Fibroblast of skin of right quadriceps (primary cell): Measurements from ENCODE around the gene SCN1B.
"Not testable (repeated sequence)": the region's sequence is repeated elsewhere in the genome, so short reads cannot be mapped to it uniquely, and the experiment has no call there.

Experiments used
- DNase-seq: peaks from one replicate; pipeline ENCODE4 v3.0.0-alpha.2; 2013

Gene SCN1B

DNA sequence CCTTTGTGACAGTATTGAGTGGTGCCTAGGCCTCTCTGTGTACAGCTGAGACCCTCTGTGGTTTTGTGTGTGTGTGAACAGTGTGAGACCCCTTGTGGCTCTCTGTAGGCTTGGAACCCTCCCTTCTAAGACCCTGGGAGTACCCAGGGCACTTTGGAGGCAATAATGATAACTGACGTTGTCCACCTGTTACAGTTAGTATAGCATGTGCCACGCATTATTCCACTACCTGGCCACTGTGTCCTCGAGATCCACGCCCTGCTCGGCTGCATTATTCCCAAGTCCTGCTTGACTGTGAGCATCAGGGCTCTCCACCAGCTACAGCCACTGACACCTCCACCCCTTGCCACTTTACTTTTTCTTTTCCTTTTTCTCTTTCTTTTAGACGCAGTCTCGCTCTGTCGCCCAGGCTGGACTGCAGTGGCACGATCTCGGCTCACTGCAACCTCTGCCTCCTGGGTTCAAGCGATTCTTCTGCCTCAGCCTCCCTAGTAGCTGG lies 28.2 kb upstream of the SCN1B start:
- no peak for DNase-seq

DNA sequence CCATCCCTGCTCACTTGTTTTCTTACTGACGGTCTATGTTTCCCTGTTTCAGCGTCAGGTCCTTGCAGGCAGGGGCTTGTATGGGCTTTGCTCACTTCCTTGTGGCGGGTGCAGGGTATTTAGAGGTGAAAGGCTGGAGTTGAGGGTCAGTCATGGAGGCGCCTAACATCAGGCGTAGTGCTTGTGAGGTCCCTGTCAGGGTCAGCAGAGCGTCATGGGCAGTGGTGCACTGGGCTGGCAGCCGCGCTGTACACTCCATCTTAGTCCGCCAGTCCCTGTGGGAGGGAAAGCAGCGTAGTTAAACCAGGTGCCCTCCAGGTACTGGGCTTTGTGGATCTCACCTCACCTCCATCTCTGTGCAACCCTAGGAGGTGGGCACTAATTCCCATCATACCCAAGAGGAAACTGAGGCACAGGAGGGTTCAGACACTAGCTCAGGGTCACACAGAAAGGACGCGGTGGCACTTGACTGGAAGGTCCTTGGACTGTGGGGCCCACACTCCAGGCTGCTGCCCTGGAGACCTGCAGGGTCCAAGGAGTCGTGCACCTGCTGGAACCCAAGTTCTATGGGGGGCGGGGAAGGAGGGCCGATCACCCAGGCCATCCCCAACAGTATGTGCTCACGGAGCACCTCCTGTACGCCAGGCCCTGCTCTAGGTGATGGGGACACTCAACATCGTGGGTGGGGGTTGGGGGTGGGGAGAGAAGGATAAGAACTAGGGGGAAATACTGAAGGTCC lies 25.6 kb upstream of the SCN1B start:
- DNase-seq = no peak

DNA sequence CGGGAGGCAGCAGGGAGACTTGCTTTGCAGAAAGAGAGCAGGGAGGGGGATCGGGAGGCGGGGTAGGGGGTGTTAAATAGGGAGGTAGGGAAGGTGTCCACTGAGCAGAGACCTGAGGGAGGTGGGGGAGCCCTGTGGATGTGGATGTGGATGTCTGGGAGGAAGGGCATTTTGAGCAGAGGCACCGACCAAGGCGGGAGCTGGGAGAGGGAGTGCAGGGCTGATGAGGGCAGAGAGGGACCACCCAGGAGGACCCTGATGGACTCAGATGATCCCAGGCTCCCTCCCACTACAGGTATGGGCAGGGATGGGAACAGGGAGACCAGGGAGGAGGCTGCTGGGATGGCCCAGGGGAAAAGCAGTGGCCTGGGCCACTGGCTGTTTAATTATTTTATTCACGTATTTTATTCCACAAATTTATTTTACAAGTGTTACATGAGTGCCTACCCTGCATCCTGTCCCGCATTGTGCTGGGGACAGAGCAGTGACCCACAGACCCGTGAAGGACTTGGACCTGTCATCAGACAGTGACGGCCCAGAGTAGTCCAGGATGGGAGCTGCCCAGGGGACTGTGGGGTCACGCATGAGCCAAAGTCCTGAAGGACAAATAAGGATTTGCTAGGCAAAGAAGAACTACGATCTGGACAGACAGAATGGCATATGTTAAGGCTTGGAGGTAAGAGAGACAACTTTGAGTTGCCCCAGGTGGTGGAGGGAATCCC lies 24.9 kb upstream of the SCN1B start:
- DNase-seq = no peak

DNA sequence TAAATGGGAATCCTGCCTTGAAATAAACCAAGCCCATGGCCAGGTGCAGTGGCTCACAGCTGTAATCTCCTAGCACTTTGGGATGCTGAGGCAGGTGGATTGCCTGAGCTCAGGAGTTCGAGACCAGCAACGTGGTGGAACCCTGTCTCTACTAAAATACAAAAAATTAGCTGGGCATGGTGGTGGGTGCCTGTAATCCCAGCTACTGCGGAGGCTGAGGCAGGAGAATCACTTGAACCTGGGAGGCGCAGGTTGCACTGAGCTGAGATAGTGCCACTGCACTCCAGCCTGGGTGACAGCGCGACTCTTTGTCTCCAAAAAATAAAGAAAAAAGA lies 24.3 kb upstream of the SCN1B start:
- DNase-seq = not testable (repeated sequence)

DNA sequence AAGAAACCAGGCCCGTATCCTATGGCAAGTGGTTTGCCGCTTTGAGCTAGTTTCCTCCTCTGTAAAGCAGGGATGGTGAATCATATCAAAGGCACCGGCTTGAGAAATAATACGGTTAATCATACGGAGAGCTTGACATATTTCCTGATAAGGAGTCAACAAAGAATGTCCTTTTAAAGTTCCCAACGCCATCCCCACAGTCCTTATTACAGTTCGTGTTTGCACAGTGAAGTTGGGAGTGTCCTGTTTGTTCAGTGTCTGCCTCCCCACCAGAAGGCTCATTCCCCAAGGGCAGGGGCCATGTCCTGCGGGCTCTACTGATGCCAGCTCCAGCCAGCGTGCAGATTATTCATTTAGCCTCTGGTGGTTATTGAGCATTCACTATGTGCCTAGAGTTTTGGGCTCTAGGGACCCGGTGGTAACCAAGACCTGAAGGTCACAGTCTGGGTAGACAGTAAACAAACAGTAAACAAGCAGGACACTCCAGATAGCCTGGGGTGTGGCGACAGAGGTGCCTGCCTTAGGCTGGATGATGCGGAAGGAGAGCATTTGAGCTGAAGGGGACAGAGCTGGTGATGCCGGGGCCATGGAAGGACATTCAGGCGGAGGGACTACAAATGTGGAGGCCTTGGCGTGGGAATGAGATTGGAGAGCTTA lies 23.8 kb upstream of the SCN1B start:
- DNase-seq = peak; percentile 35

DNA sequence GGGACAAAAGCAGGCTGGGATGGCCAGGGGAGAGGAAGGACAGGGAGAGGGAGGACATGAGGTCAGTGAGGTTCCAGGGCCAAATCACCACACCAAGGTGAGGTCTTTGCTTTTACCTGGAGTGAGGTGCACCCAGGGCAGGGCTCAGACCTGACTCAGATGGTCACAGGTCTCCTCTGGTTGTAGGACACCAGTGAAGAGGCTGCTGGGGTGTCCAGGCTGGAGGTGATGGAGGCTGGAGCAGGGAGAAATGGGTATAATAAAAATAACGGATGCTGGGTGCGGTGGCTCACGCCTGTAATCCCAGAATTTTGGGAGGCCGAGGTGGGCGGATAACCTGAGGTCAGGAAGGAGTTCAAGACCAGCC lies 23.3 kb upstream of the SCN1B start:
- DNase-seq = no peak

DNA sequence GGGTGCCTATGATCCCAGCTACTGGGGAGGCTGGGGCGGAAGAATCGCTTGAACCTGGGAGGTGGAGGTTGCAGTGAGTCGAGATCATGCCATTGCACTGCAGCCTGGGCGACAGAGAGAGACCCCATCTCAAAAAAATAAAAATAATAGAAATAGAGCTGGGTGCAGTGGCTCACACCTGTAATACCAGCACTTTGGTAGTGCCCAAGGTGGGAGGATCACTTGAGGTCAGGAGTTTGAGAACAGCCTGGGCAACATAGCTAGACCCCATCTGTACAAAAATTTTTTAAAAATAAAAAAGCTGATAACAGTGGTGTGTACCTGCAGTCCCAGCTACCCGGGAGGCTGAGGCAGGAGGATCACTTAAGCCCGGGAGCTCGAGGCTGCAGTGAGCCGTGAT lies 22.8 kb upstream of the SCN1B start:
- DNase-seq = not testable (repeated sequence)

DNA sequence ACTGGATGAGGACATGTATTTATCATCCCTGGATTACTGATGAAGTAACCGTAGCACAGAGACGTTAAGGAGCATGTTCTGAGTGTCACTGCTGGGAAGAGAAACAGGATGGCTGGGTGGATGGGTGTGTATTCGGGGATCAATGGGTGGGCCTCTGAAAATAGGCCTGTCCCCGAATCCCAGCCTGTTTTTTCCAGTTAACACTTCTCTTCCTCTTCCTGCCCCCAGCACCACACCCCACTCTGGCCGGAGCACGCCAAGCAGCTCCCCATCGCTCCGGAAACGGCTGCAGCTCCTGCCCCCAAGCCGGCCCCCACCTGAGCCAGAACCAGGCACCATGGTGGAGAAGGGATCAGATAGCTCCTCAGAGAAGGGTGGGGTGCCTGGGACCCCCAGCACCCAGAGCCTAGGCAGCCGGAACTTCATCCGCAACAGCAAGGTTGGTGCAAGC lies 21.4 kb upstream of the SCN1B start:
- DNase-seq = no peak

DNA sequence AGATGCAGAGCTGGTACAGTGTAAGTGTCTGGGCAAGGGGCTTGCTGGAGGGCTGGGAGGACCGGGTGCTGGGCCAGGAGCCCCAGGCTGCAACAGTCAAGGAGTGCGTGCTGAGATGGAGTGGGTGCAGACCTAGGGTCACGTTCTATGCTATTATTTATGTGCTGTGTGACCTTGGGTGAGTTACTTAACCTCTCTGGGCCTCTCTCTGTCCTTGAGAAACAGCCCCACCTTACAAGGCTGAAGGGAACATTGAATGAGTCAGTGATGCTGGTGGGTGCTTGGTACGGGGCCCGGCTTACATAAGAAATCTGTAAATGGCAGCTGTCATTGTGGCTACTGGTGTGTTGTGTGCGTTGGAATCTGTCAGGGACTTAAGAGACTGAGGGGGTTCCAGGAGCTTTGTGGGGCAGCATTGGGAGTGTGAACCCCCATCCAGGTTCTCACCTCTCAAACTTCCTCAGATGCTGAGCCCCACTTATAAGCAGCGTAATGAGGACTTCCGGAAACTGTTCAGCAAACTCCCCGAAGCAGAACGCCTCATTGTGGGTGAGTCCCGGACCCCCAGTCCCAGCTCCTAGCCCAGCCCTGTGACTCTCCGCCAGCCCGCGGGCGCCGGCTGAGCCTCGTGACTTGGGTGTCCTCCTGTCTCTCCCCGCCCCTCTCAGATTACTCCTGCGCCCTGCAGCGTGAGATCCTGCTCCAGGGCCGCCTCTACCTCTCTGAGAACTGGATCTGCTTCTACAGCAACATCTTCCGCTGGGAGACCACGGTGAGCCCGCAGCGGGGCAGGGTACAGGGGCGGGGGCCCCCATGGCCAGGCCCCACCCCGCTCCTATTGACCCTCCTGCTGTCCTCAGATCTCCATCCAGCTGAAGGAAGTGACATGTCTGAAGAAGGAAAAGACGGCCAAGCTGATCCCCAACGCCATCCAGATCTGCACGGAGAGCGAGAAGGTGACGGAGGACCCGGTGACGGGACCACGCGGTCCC lies 20.6 kb upstream of the SCN1B start:
- no peak for DNase-seq

DNA sequence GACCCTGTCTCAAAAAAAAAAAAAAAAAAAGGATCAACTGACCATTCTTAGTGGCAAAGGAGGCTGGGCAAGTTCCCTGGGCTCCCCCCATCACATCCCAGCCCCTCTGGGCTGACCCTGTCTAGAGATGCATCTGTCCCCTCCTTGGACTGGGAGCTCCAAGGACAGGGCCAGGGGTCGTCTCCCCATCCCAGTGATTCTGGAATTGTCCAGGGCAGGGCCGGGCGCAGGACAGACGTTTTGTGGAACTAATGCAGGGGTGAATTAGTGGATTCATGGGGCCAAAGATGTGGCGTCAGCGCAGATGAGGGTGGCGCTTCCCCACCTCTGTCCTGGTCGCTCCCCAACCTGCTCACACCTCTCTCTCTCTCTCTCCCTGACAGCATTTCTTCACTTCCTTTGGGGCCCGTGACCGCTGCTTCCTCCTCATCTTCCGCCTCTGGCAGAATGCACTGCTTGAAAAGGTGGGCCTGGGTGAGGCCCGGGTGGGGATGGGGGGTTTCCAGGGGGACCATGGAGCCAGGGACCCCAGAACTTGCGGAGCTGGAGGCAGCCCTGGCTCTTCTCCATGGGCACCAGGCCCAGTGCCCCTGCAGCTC lies 19.1 kb upstream of the SCN1B start:
- DNase-seq = no peak

DNA sequence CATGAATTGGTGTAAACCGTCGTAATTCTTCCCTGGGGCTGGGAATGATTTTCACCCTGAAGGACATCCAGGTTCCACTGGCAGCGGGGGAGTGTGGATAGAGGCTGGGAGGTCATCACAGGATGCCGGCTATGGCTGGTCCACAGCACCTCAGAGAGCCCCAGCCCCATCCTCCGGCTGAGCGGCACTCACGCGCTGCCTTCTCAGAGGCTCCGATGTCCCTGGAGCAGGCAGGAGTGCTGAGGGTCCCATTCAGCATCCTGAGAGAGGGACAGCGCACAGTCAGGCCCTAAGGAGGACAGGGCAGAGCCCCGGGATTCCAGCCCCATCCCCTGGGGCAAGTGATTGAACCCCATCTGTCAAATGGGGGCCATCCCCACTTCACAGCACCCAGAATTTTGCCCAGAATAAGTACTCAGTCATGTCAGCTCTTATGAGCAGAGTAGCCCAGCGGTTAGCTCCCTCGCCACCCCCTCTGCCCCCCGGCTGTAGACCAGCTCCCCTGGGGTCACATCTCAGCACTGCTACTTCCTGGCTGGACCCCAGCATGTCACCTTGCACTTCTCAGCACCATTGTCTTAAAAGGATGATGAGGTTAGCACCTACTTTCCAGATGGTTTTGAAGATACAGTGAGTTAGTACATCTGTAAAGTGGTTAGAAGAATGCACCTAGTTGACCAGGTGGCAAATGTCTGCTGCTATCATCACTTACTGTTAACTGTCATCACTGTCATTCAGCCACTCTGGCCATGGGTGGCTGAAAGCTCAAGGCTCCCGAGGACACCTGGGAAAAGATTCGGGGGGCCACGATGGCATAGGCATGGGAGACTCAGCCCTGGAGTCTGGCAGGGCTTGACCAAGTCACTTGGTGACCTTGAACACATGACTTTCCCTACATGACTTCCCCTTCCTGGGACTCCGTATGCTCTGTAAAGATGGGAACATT lies 18.3 kb upstream of the SCN1B start:
- DNase-seq = no peak

DNA sequence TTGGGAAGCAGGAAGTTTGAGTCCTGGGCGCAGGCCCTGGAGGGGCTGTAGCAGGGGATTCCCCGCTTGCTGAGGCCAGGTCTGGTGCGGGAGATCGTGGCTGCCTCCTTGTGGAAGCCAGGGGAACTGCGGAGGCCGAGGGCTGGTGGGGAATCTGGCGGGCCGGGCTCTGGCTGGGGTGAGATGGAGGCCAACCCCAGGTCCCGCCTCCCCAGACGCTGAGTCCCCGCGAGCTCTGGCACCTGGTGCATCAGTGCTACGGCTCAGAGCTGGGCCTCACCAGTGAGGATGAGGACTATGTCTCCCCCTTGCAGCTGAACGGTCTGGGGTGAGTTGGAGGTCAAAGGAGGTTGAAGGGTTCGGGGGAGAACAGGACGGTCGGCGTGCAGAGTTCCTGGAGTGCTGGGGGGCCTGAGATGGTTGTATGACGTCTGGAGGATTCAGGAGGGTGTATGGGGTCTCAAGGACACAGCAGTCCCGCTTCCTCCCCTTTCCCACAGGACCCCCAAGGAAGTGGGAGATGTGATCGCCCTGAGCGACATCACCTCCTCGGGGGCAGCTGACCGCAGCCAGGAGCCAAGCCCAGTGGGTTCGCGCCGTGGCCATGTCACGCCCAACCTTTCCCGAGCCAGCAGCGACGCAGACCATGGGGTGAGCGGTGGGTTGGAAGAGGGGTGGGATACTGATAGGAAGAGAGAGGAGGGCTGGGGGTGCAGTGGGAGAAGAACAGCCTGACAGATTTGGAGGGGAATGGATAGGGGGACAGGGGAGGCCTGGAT lies 17.0 kb upstream of the SCN1B start:
- DNase-seq = peak; percentile 45

DNA sequence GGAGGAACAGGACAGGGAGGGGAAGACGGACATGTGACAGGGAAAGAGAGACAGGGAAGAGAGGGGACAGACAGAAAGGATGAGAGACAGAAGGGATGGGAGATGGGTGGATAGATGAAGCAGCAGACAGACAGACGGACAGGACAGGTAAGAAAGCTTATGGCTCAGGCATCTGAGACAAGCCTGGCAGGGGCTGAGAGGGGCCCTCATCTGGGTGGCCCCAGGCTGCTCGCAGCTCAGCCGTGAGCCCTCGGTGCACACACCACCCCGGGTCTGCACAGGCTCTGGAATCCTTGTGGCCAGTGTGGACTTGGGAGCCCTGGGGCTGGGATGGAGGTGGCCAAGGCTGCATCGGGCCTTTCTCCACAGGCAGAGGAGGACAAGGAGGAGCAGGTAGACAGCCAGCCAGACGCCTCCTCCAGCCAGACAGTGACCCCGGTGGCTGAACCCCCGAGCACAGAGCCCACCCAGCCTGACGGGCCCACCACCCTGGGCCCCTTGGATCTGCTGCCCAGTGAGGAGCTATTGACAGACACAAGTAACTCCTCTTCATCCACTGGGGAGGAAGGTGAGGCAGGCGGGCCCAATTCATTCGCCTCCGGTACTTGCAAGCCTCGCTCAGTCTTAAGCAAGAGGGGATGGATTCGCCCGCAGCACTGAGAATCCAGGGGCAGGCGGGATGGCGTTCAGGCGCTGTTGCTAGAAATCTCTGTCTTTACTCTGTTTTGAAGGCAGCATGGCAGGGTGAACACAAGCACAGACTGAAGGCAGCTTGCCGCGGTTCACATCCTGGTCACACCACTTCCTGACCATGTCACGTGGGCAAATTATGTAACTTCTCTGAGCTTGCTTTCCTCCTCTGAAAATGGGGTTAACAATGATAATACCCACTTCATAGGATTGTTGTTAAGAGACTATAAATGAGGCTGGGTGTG lies 16.2 kb upstream of the SCN1B start:
- DNase-seq = no peak

DNA sequence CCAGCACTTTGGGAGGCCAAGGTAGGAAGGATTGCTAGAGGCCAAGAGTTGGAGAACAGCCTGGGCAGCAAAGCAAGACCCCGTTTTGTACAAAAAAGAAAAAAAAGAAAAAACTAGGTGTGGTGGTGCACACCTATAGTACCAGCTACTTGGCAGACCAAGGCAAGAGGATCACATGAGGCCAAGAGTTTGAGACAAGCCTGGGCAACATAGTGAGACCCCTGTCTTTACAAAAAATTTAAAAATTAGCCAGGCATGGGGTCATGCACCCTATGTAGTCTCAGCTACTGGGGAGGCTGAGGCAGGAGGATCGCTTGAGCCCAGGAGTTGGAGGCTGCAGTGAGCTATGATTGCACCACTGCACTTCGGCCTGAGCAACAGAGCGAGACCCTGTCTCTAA lies 15.5 kb upstream of the SCN1B start:
- DNase-seq = not testable (repeated sequence)

DNA sequence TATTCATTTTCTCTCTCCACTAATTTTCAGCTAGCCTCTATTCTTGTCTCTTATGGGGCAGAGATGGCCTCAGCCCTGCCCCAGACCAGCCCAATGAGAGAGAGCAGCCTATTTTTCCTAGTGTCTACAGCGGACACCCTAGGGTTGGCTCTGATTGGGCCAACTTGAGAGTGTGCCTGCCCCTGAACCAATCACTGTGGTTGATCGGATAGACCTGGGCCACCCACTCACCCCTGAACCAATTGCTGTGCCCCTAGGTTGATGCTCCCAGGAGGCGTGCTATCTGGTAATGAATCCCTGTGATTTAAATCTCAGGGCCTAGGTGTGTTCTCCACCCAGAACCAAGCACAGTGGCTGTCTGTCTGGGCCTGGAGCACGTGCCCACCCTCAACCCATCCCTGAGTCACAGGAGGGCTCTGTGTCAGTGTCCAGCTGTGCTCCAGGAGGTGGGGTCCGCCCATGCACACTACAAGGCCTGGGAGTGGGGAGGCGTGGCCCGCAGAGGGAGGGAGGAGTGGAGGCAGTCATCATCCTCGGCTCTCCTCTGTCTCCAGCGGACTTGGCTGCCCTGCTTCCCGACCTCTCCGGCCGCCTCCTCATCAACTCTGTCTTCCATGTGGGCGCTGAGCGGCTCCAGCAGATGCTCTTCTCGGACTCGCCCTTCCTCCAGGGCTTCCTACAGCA lies 14.9 kb upstream of the SCN1B start:
- no peak for DNase-seq

DNA sequence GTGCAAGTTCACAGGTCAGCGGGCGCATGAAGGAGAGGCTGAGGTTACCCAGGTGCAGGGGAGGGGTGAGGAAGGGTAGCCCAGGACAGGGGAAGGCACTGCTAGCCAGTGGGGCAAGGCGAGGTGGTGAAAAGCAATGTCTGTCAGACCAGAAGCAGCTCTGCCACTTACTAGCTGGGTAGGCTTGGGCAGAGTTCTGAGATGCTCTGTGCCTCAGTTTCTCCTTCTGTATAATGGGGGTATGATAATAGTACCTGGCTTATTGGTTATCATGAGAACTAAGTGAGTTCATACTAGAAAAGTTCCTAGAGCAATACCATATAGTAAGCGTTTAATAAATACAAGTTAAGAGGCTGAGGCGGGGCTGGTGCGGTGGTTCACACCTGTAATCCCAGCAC lies 14.3 kb upstream of the SCN1B start:
- DNase-seq = no peak

DNA sequence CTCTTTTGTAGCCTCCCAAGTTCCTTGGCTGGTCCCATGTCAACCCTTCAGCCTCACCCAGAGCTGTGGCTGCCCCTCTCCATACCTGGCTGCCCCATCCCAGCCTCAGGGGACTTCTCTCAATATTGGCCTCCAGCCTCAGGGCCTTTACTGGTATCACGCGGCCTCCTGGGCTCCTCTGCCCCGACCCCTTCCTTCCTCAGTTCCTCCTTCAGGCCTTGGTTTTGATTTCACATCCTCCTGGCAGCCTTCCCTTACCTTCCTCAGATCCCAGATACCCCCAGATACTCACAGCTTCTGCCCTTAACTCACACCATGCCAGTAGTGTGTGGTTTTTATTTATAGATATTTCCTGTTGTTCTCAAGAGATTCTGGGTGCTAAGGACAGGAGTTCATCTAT lies 12.8 kb upstream of the SCN1B start:
- no peak for DNase-seq

DNA sequence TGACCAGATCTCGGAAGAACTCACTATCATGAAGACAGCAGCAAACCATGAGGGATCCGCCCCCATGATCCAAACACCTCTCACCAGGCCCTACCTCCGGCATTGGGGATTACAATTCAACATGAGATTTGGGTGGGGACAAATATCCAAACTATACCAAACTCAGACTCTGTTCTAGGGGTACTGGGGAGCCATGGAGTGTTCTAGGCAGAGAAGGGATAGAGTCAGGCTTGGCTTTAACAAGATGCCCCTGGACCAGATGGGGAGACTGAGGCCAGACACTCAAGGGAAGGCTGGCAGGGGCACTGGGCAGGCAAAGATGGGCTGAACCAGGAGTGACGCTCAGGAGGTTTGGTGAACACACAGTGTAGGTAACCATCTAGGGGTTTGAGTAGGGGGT lies 11.9 kb upstream of the SCN1B start:
- no peak for DNase-seq

DNA sequence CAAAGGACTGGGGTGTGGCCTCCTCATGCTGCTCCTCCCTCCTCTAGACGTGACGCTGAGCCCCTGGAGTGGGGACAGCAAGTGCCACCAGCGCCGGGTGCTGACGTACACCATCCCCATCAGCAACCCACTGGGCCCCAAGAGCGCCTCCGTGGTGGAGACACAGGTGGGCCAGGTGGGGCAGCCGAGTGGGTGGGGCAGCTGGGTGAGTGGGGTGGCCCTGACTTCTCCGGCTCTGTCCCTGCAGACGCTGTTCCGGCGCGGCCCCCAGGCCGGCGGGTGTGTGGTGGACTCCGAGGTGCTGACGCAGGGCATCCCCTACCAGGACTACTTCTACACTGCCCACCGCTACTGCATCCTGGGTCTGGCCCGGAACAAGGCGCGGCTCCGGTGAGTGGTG lies 11.1 kb upstream of the SCN1B start:
- no peak for DNase-seq
